ENCODE measurements around the gene PIR. TPM values are rescaled to one million over a fixed set of nuclear protein-coding genes. Genes with fewer than 3 reads are reported as not detected.

PIR gene
- total RNA-seq, 2 donors from 2014 or later = 14.3 to 19.2 TPM

- no peaks in the 10 kb centered on the region for H3K4me1 ChIP-seq
- H3K27ac ChIP-seq = no peak within 1 kb of the TSS
- TF ChIP-seq CTCF (IDR thresholded peaks at IDR 0.05) = no peak
- no peaks in the 10 kb centered on the region for H3K36me3 ChIP-seq
- DNase-seq (ENCODE audit: low spot score) = no peak
- no peaks in the 10 kb centered on the region for H3K9me3 ChIP-seq
- no peaks in the 10 kb centered on the region for H3K27me3 ChIP-seq
- no peak within 1 kb of the TSS for H3K4me3 ChIP-seq
Observed at GRCh38 chrX:15384304-15384703, 108.8 kb downstream of the PIR start, which contains the start of gene VEGFD. Gene VEGFD (minus strand): TSS chrX:15384413. CDS start chrX:15383946, 467 bp downstream.

GRCh38 chrX:15382813-15383212, 110.3 kb downstream of the PIR start:
- Histone ChIP-seq H3K27ac (no peak overlapping the region), H3K4me1 (no peaks in the 10 kb centered on the region), H3K9me3 (no peaks in the 10 kb centered on the region), H3K27me3 (no peaks in the 10 kb centered on the region), H3K36me3 (no peaks in the 10 kb centered on the region), H3K4me3 (no peak overlapping the region)
- no peak for DNase-seq (ENCODE audit: low spot score)
- TF ChIP-seq CTCF (IDR thresholded peaks at IDR 0.05) = no peak

GRCh38 chrX:15376956-15377355, 116.2 kb downstream of the PIR start:
- no peak for TF ChIP-seq CTCF (IDR thresholded peaks at IDR 0.05)
- H3K4me1 ChIP-seq = no peaks in the 10 kb centered on the region
- no peak for DNase-seq (ENCODE audit: low spot score)

GRCh38 chrX:15373976-15374375, 119.2 kb downstream of the PIR start:
- Histone ChIP-seq H3K27me3 (no peaks in the 10 kb centered on the region), H3K4me1 (no peaks in the 10 kb centered on the region), H3K4me3 (no peak overlapping the region), H3K27ac (no peak overlapping the region), H3K36me3 (no peaks in the 10 kb centered on the region), H3K9me3 (no peaks in the 10 kb centered on the region)
- no peak for DNase-seq (ENCODE audit: low spot score)
- TF ChIP-seq CTCF (IDR thresholded peaks at IDR 0.05) = no peak

More at GRCh38 chrX:15376956-15377355, 116.2 kb downstream of the PIR start:
- Histone ChIP-seq H3K27me3 (no peaks in the 10 kb centered on the region), H3K4me3 (no peak overlapping the region), H3K9me3 (no peaks in the 10 kb centered on the region), H3K27ac (no peak overlapping the region), H3K36me3 (no peaks in the 10 kb centered on the region)

GRCh38 chrX:15366506-15367352, 126.4 kb downstream of the PIR start:
- H3K4me1 ChIP-seq = no peaks in the 10 kb centered on the region
- H3K4me3 ChIP-seq = no peak overlapping the region
- H3K27me3 ChIP-seq = no peaks in the 10 kb centered on the region
- TF ChIP-seq CTCF (IDR thresholded peaks at IDR 0.05) = no peak
- no peak overlapping the region for H3K27ac ChIP-seq
- no peak for DNase-seq (ENCODE audit: low spot score)
- H3K36me3 ChIP-seq = no peaks in the 10 kb centered on the region
- H3K9me3 ChIP-seq = no peaks in the 10 kb centered on the region
